Upper lobe of right lung (tissue), 1 donor: ENCODE results near the gene VGF. TPM values are rescaled to one million over a fixed set of nuclear protein-coding genes. Genes with fewer than 3 reads are reported as not detected.

Experiments
- ATAC-seq: fragments of 200-7000 bp; cut with Tn5 transposase; one replicate; pipeline ENCODE4 v1.9.1; 2020; ENCODE audit warnings: mild to moderate bottlenecking, moderate library complexity
- DNase-seq: peaks from one replicate; pipeline ENCODE4 v3.0.0-alpha.2; 2020
- H3K27ac ChIP-seq: fragments of 200-600 bp; one replicate; pipeline ENCODE4 v1.8.0; 2022
- H3K27me3 ChIP-seq: fragments of 200-600 bp; one replicate; pipeline ENCODE4 v1.8.0; 2022; ENCODE audit warnings: mild to moderate bottlenecking
- H3K36me3 ChIP-seq: fragments of 200-600 bp; one replicate; pipeline ENCODE4 v1.8.0; 2022
- H3K4me1 ChIP-seq: fragments of 200-600 bp; one replicate; pipeline ENCODE4 v1.8.0; 2022
- H3K4me3 ChIP-seq: fragments of 200-600 bp; one replicate; pipeline ENCODE4 v1.8.0; 2022; ENCODE audit warnings: mild to moderate bottlenecking
- H3K9me3 ChIP-seq: fragments of 200-600 bp; one replicate; pipeline ENCODE4 v1.8.0; 2022
- CTCF ChIP-seq: fragments of 200-600 bp; IDR thresholded peaks from one replicate; pipeline ENCODE4 v1.8.0; 2022; ENCODE audit warnings: antibody characterized with exemption
- intact Hi-C: fragments of 100-400 bp; cut with DNase I; formaldehyde crosslinking; loops from one replicate; pipeline ENCODE4 v1.11.0; 2022
- total RNA-seq: library from RNA; stranded (reverse); fragmentation: NEBNext Ultra II Directional; extraction: Animal tissue kit (Norgen Biotek cat#: 25700); gene quantifications from one replicate; pipeline ENCODE4 v1.2.1, GENCODE V29; 2021
- donor health status: DM: no; HTN: yes; CAD: no; lungs with severe emphysema.

VGF gene
- total RNA-seq, 1 donor from 2014 or later, result not detected

- Histone ChIP-seq H3K9me3 (no peaks in the 10 kb centered on the region), H3K27me3 (peaks cover 67% of the 10 kb centered on the region), H3K4me3 (no peak within 1 kb of the TSS), H3K4me1 (no peaks in the 10 kb centered on the region), H3K27ac (no peak within 1 kb of the TSS), H3K36me3 (no peaks in the 10 kb centered on the region)
- intact Hi-C loops, result no loop called here
- TF ChIP-seq CTCF, result no peak
- ATAC-seq (no peak), DNase-seq (no peak)
Observed at GRCh38 chr7:101180130-101180755, 14.9 kb upstream of the VGF start, which contains the start of gene NAT16. Gene NAT16, minus strand, starts transcription at chr7:101180293. Its CDS starts 5,486 bp downstream, at chr7:101174807.

DNA sequence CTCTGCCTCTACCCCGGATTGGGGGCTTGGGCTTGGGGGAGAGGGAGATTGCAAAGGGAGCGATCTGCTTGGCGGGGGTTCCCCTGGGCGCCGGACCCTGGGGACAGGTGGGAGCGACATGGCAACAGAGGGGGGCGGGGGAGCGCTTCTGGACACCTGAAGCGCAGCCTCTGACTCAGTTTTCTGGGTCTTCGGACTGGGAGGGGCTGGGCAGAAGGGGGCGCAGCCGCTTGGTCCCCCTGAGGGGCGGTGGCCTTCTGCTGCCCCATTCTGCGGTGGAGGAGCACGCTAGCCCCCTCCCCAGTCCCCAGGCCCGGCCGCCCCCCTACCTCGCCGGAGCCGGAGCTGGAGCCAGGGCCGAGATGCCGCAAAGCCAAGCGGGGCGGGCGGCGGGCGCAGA lies 14.3 kb upstream of the VGF start:
- Histone ChIP-seq H3K4me1 (no peaks in the 10 kb centered on the region), H3K27me3 (peaks cover 72% of the 10 kb centered on the region), H3K27ac (no peak overlapping the region), H3K36me3 (no peaks in the 10 kb centered on the region), H3K4me3 (no peak overlapping the region), H3K9me3 (no peaks in the 10 kb centered on the region)
- DNase-seq (no peak), ATAC-seq (no peak)
- no peak for TF ChIP-seq CTCF
- intact Hi-C loops, result no loop called here

DNA sequence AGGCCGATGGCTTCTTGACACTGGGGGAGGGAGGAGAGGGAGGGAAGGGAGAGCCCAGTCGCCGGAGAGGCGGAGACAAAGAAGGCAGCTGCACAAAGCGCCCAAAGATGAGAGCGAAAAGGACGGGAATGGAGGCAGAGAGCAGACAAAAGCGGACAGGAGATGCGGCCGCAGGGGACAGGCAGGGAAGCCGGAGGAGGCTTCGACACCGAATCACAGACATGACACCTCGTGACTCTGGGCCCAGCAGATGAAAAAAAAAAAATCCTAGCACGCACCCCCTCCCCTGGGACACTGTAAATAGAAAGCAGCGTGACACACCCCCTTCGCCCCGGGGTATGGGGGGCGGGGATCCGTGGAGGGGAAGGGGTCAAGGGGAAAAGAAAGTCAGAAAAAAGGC lies 13.7 kb upstream of the VGF start:
- Histone ChIP-seq H3K4me1 (no peaks in the 10 kb centered on the region), H3K27me3 (peaks cover 78% of the 10 kb centered on the region), H3K36me3 (no peaks in the 10 kb centered on the region), H3K27ac (no peak overlapping the region), H3K9me3 (no peaks in the 10 kb centered on the region), H3K4me3 (no peak overlapping the region)
- no peak for ATAC-seq
- intact Hi-C loops, result no loop called here
- DNase-seq, result no peak
- no peak for TF ChIP-seq CTCF

DNA sequence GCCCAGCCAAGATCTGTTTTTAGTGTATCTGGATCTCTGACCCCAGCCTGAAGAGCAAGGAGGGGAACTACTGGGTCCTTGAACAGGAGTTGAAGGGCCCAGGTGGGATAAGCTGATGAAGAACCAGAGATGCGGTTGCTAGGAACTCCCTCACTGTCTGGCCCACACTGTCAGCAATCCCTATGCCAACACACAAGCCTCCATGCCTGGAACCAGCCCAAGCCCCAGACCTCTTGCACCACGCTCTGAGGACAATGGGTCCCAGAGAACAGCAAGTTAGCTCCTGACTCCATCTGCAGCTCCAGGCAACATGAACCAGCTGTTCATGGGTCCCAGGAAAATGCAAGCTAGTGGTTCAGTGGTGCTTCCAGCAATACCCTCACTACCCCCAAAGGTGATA lies 12.3 kb upstream of the VGF start:
- Histone ChIP-seq H3K9me3 (no peaks in the 10 kb centered on the region), H3K4me1 (peaks cover 9% of the 10 kb centered on the region), H3K27ac (no peak overlapping the region), H3K4me3 (no peak overlapping the region), H3K27me3 (peaks cover 93% of the 10 kb centered on the region), H3K36me3 (no peaks in the 10 kb centered on the region)
- ATAC-seq (no peak), DNase-seq (no peak)
- intact Hi-C loops, result no loop called here
- no peak for TF ChIP-seq CTCF

DNA sequence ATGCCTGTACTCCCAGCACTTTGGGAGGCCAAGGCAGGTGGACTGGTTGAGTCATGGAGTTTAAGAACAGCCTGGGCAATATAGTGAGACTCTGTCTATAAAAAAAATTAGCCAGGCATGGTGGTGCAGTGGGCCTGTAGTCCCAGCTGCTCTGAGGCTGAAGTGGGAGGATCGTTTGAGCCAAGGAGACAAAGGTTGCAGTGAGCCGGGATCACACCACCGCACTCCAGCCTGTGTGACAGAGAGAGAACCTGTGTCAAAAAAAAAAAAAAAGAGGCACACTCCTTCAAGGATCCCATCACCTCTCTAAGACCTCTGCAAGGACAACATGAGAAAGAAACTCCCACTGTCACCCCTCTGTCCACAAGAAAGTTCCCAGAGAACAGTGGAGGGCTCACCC lies 10.3 kb upstream of the VGF start:
- no peak overlapping the region for H3K4me3 ChIP-seq
- DNase-seq (no peak), ATAC-seq (no peak)
- TF ChIP-seq CTCF, result no peak
- H3K36me3 ChIP-seq, result no peaks in the 10 kb centered on the region
- no peak overlapping the region for H3K27ac ChIP-seq
- no peaks in the 10 kb centered on the region for H3K9me3 ChIP-seq
- intact Hi-C loops, result no loop called here
- peaks cover 17% of the 10 kb centered on the region for H3K4me1 ChIP-seq
- peaks cover 100% of the 10 kb centered on the region for H3K27me3 ChIP-seq
